Smooth muscle cell (in vitro differentiated cells): ENCODE results near the gene SPARC. TPM values are rescaled to one million over a fixed set of nuclear protein-coding genes. Genes with fewer than 3 reads are reported as not detected.

Experiments used
- DNase-seq: peaks from one replicate; lab custom pipeline; 2025; ENCODE audit not compliant: unreplicated experiment; lab: John Stamatoyannopoulos, UW
- H2AFZ ChIP-seq: fragments of 200-600 bp; sonication (generic); 2 replicates; pipeline ENCODE4 v1.6.0; 2016; ENCODE audit warnings: antibody characterized with exemption, low read depth, mild to moderate bottlenecking
- H3F3A ChIP-seq: fragments of 200-600 bp; sonication (generic); 2 replicates; pipeline ENCODE4 v1.6.0; 2017; ENCODE audit warnings: antibody characterized with exemption, low read depth
- H3K27ac ChIP-seq: fragments of 200-600 bp; sonication (generic); 2 replicates; pipeline ENCODE4 v1.5.1; 2016; ENCODE audit warnings: low read depth, mild to moderate bottlenecking
- H3K27me3 ChIP-seq: fragments of 200-600 bp; sonication (generic); 2 replicates; pipeline ENCODE4 v1.6.1; 2016; ENCODE audit warnings: low read depth, mild to moderate bottlenecking
- H3K36me3 ChIP-seq: fragments of 200-600 bp; sonication (generic); 2 replicates; pipeline ENCODE4 v1.5.1; 2016; ENCODE audit warnings: low read depth
- H3K4me1 ChIP-seq: fragments of 200-600 bp; sonication (generic); 2 replicates; pipeline ENCODE4 v1.5.1; 2016; ENCODE audit warnings: low read depth
- H3K4me2 ChIP-seq: fragments of 200-600 bp; sonication (generic); 2 replicates; pipeline ENCODE4 v1.6.0; 2016; ENCODE audit warnings: mild to moderate bottlenecking
- H3K4me3 ChIP-seq: fragments of 200-600 bp; sonication (generic); 2 replicates; pipeline ENCODE4 v1.5.1; 2016; ENCODE audit warnings: mild to moderate bottlenecking
- H3K79me2 ChIP-seq: fragments of 200-600 bp; sonication (generic); 2 replicates; pipeline ENCODE4 v1.6.0; 2016; ENCODE audit warnings: low read depth, mild to moderate bottlenecking
- H3K9ac ChIP-seq: fragments of 200-600 bp; sonication (generic); 2 replicates; pipeline ENCODE4 v1.6.0; 2016; ENCODE audit warnings: low read depth
- H3K9me3 ChIP-seq: fragments of 200-600 bp; sonication (generic); replicated peaks from 2 replicates; pipeline ENCODE4 v1.5.1; 2016; ENCODE audit warnings: low read depth
- H4K20me1 ChIP-seq: fragments of 200-600 bp; sonication (generic); 2 replicates; pipeline ENCODE4 v1.6.0; 2016; ENCODE audit warnings: low read depth
- CTCF ChIP-seq: fragments of 200-600 bp; sonication (generic); IDR thresholded peaks from 2 replicates; pipeline ENCODE4 v1.5.1; 2017; ENCODE audit warnings: borderline replicate concordance, mild to moderate bottlenecking, antibody characterized with exemption; ENCODE audit not compliant: insufficient read depth, poor library complexity, severe bottlenecking
- WGBS: methylation state at CpG from one replicate; pipeline ENCODE4 v1.1.7; 2016; ENCODE audit warnings: low lambda C conversion rate; 5-methylcytosine and 5-hydroxymethylcytosine counted together
- polyA plus RNA-seq: library from polyadenylated mRNA; unstranded; fragments of >200 nt; fragmentation: Nextera tagmentation; extraction: Ambion mirVana; gene quantifications from 2 replicates; pipeline ENCODE4 v1.2.1, GENCODE V29; 2016
- total RNA-seq: library from RNA; depleted of rRNA; stranded (reverse); fragments of >200 nt; gene quantifications from 2 replicates; pipeline ENCODE4 v1.2.3, GENCODE V29; 2014

The SPARC gene
- total and polyA plus RNA-seq, 2 experiments from 2014 or later, result 7,113 to 19,518 TPM

GRCh38 chr5:151664694-151665585, 21.8 kb downstream of the SPARC start:
- WGBS, result 72% methylated on average over 6 of the region's 6 CpGs

GRCh38 chr5:151663617-151664293, 23.0 kb downstream of the SPARC start:
- peak overlapping the region; percentile 99 for H3K27ac ChIP-seq
- H3K9ac ChIP-seq, result no peak overlapping the region
- H3K27me3 ChIP-seq, result no peaks in the 10 kb centered on the region
- H3K4me2 ChIP-seq, result no peak overlapping the region
- H3K4me3 ChIP-seq, result no peak overlapping the region
- H4K20me1 ChIP-seq, result peaks cover 81% of the 10 kb centered on the region
- no peaks in the 10 kb centered on the region for H3K9me3 ChIP-seq
- peaks cover 20% of the 10 kb centered on the region for H3K36me3 ChIP-seq
- no peak for DNase-seq
- peaks cover 22% of the 10 kb centered on the region for H3K79me2 ChIP-seq
- WGBS, result 82% methylated on average over 17 of the region's 17 CpGs
- no peak for TF ChIP-seq CTCF
- H2AFZ ChIP-seq, result no peak overlapping the region
- H3K4me1 ChIP-seq, result no peaks in the 10 kb centered on the region
- H3F3A ChIP-seq, result peaks cover 71% of the 10 kb centered on the region

More at GRCh38 chr5:151664694-151665585, 21.8 kb downstream of the SPARC start:
- peaks cover 93% of the 10 kb centered on the region for H4K20me1 ChIP-seq
- no peak overlapping the region for H2AFZ ChIP-seq
- H3K4me2 ChIP-seq, result no peak overlapping the region
- no peaks in the 10 kb centered on the region for H3K27me3 ChIP-seq
- no peak for TF ChIP-seq CTCF
- no peak for DNase-seq
- peaks cover 33% of the 10 kb centered on the region for H3K79me2 ChIP-seq
- no peak overlapping the region for H3K4me3 ChIP-seq
- peaks cover 83% of the 10 kb centered on the region for H3F3A ChIP-seq
- no peaks in the 10 kb centered on the region for H3K4me1 ChIP-seq
- no peak overlapping the region for H3K9ac ChIP-seq
- peaks cover 26% of the 10 kb centered on the region for H3K36me3 ChIP-seq
- peak overlapping the region; percentile 99 for H3K27ac ChIP-seq
- H3K9me3 ChIP-seq, result no peaks in the 10 kb centered on the region

GRCh38 chr5:151662805-151663204, 23.9 kb downstream of the SPARC start:
- 92% methylated on average over 4 of the region's 4 CpGs for WGBS
- Histone ChIP-seq H3K27ac (peak overlapping the region; percentile 99), H3K9me3 (no peaks in the 10 kb centered on the region), H3F3A (peaks cover 65% of the 10 kb centered on the region), H3K79me2 (peaks cover 16% of the 10 kb centered on the region), H3K9ac (no peak overlapping the region), H3K4me1 (no peaks in the 10 kb centered on the region), H3K36me3 (peaks cover 18% of the 10 kb centered on the region), H3K4me2 (no peak overlapping the region), H3K4me3 (no peak overlapping the region), H3K27me3 (no peaks in the 10 kb centered on the region), H2AFZ (no peak overlapping the region), H4K20me1 (peaks cover 72% of the 10 kb centered on the region)
- TF ChIP-seq CTCF, result no peak
- no peak for DNase-seq
